CD4-positive, alpha-beta T cell treated with Interleukin-15 for 4 hours (primary cell): ENCODE data around the gene SH3BP5L.
A peak's percentile ranks its signal among the peaks of the same experiment; 100 is the strongest.
"Not testable (repeated sequence)": the region's sequence is repeated elsewhere in the genome, so short reads cannot be mapped to it uniquely, and the experiment has no call there.

Experiments
- DNase-seq: peaks from one replicate; pipeline ENCODE4 v3.0.0-alpha.2; 2020; ENCODE audit warnings: low spot score

SH3BP5L gene

DNA sequence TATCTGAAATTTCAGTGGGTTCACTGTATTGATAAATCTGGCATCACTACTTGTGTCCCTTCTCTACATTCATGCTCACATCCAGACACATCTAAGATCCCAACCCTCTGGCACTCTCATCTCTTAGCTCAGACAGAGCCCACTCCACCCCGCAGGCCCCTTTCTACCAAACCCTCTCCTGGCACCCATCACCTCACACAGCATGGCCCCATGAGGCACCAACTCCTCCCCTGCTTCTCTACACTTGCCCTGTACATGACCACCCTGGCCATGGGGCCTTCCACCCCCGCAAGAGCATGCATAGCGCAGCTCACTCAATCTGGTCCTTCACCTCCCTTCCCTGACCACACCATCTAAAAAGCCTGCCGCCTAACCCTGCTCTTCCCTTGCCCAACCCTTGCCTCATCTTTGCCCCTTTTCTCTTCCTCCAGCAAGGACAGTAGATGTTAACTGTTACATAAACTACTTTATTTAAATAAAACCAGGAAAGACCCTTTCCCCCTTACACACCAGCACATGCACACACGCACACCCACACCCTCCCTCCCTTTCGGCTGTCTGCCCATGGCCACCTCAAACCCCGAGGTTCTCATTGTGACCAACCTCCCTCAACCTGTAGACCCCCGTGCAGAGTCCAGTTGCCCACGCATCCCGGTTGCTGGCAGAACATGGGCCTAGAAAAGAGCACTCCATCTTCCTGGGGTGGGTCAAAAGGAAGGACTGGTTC lies 15.6 kb downstream of the SH3BP5L start:
- no peak for DNase-seq

DNA sequence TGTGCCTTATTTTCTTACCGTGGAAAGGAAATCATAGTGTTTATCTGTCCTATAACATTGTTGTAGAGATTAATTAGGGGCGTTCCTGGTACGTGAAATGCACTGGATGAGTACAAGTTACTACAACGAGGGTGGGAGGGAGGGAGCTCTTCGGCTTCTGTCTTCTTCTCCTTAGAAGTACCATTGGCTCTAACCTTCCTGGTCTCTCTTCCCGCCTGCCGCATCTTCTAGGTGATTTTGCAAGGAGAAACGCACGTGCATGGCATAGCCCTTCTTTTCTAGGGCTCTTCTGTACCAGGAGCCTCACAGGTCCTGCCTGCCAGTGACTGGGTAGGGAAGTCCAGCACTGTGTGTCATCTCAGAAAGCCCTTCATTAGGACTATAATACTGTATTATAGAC lies 16.8 kb downstream of the SH3BP5L start:
- no peak for DNase-seq

GRCh38 chr1:248807067-248807737 lies 18.5 kb downstream of the SH3BP5L start:
- peak; percentile 48 for DNase-seq

GRCh38 chr1:248805876-248806275 lies 19.8 kb downstream of the SH3BP5L start:
- DNase-seq = no peak

DNA sequence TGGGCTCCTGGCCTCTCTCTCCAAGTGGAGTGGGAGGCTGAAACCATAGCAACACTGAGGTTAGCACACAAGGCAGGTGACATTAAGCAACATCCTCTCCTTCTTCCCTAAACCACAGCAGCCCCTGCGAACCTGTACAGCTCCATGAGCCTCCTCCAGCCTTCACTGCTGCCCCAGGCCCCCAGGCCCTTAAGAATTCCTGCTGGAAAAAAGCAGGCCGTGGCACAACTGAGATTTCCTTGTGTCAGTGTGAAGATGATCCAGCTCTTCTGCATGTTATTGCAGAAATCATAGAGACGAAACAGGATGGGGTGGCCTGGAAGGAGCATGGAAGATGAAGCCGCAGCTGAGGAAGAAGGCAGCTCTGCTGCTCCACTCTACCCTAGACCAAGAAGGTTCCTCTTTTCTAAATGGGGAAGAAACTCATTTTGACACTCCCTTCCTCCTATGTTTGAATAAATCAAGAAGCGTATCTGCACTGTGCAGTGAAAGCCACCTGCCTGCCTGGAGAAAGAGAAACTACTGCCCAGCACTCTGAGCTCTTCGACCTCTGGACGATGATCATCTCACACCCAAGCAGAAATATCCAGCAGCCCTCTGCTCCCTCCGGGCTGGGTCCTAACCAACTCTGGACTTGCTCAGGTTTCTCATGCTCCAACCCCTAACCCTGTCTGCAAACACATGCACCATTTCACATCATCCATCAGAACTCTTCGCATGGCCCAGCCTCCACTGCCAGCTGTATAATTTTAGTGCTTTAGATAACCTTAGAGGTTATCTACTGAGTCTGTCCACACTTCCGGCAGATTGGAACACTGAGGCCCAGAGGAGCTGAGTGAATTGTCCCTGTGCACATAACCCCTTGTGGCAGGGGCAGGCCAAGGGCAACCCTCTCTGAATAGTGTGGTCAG lies 20.7 kb downstream of the SH3BP5L start:
- no peak for DNase-seq

GRCh38 chr1:248803501-248803900 lies 22.2 kb downstream of the SH3BP5L start:
- DNase-seq = not testable (repeated sequence)

DNA sequence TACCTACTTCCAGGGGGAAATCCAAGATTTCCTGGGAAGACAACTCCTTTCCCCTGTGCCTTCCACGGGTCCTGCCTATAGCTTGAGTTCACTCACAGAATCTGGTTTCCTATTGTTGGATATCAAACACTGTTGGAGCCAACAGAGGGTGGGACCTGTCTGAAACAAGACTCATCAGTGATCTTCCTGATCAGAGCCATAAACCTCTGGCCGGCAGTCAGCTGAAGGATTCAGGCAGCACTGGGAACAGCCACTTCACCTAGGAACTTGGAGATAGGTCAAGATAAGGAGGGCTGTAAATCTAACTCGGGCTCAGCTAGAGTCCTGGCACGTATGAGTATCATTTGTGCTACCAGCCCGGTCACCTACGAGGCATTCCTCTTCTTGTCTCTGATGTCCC lies 23.3 kb downstream of the SH3BP5L start:
- no peak for DNase-seq

- DNase-seq = no peak
Observed at GRCh38 chr1:248800459-248800858, 25.3 kb downstream of the SH3BP5L start.

GRCh38 chr1:248798791-248799190 lies 26.9 kb downstream of the SH3BP5L start:
- DNase-seq = no peak

GRCh38 chr1:248794663-248795062 lies 31.1 kb downstream of the SH3BP5L start:
- not testable (repeated sequence) for DNase-seq

GRCh38 chr1:248793592-248793991 lies 32.1 kb downstream of the SH3BP5L start:
- no peak for DNase-seq

- DNase-seq = no peak
Observed at GRCh38 chr1:248792342-248792741, 33.4 kb downstream of the SH3BP5L start.

DNA sequence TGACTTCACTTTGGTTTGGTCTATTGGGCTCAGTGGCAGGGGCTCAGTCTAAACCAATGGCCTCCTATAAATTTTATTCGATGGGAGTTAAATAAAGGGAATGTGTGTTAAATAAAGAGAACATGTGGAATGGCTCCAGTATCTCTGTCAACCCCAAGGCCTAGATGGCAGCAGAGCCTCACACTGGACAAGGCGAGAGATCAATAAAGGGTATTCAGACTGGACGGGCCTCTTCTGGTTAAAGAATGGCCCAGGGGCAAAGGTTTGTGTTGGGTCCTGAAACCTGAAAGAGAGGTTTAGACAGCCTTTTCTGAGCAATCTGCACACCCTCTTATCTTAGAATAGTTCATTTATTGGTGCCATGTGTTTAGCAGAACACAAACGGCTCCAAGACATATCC lies 34.7 kb downstream of the SH3BP5L start:
- DNase-seq = no peak

- no peak for DNase-seq
Observed at GRCh38 chr1:248790456-248790855, 35.3 kb downstream of the SH3BP5L start.

DNA sequence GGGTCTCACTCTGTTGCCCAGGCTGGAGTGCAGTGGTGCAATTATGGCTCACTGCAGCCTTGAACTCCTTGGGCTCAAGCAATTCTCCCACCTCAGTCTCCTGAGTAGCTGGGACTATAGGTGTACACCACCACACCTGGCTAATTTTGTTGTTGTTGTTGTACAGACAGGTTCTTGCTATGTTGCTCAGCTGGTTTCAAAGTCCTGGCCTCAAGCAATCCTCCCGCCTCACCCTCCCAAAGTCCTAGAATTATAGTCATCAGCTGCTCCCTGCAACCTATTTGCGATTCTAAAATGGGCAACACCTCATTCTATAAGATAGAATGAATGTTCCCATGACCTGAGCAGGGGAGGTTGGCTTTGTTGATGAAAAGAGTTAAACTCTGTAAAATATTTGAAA lies 36.4 kb downstream of the SH3BP5L start:
- not testable (repeated sequence) for DNase-seq

- no peak for DNase-seq
Observed at GRCh38 chr1:248788327-248788726, 37.4 kb downstream of the SH3BP5L start.

- DNase-seq = no peak
Observed at GRCh38 chr1:248787430-248787829, 38.3 kb downstream of the SH3BP5L start.

DNA sequence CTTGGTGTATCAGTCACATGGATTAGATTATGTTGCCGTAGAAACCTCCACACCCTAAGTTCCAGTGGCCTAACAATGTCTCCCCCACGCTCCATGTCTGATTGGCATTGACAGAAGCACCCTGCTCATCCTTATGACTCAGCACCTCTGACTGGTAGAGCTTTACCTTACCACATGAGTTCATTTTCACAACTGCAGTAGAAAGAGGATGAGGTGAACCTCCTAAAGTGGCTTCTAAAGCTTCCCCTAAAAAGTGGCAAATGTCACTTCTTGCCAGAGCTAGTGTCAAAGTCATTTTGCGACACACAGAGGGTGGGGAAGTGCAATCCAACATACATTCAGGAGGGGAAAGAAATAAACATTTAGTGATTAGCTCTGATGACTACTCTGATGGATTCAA lies 39.6 kb downstream of the SH3BP5L start:
- no peak for DNase-seq

GRCh38 chr1:248783367-248783766 lies 42.3 kb downstream of the SH3BP5L start:
- DNase-seq = no peak

DNA sequence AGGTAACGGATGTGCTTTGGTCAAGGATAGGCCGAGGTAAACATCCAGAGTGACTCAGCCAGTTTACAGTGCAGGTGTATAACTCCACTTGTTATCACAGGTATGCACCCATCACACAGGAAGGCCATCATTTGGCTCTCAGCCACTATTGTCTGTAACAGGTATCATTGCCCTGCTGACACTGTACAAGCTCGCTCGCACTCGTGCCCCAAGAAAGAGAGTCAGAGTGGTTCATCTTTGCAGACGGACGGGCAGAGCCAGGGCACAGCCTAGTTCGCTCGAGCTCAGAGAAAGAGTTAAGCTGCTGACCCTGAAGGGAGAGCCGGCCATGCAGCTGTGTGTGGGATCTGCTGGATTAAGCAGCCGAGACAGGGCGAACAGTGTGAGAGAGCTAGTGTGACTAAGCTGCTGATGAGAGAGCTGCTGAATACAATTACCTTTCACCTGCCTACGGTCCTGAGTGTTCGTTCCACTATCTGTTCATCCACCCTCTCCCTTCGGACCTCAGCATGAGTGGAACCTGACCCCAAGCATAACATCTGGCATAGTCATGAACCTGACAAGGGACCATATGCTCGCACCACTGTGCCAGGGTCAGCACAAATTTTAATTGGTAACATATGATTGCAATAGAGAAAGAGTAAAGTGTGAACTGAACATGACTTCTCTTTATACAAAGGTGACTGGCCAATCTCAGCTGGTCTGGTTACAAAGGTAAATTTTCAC lies 43.1 kb downstream of the SH3BP5L start:
- no peak for DNase-seq

GRCh38 chr1:248779350-248779749 lies 46.4 kb downstream of the SH3BP5L start:
- no peak for DNase-seq

DNA sequence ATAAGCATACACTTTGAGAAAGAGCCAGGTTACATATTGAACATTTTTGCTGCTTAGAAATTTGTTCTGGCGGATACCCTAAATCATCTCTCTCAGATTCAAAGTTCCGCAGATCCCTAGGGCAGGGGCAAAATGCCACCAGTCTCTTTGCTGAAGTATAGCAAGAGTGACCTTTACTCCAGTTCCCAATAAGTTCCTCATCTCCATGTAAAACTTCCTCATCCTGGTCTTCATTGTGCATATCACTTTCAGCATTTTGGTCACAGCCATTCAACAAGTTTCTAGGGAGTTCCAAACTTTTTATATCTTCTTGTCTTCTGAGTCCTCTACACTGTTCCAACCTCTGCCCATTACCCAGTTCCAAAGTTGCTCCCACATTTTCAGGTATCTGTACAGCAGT lies 46.8 kb downstream of the SH3BP5L start:
- DNase-seq = no peak
